HG03558 (cell line): Measurements from ENCODE around the gene MEG3.

Experiments
- ATAC-seq: cut with Tn5 transposase; IDR thresholded peaks from one replicate; pipeline ENCODE4 v1.9.1; 2021; ENCODE audit warnings: moderate number of reproducible peaks; ENCODE audit not compliant: unreplicated experiment; ENCODE audit errors: extremely low read depth

The MEG3 gene

DNA sequence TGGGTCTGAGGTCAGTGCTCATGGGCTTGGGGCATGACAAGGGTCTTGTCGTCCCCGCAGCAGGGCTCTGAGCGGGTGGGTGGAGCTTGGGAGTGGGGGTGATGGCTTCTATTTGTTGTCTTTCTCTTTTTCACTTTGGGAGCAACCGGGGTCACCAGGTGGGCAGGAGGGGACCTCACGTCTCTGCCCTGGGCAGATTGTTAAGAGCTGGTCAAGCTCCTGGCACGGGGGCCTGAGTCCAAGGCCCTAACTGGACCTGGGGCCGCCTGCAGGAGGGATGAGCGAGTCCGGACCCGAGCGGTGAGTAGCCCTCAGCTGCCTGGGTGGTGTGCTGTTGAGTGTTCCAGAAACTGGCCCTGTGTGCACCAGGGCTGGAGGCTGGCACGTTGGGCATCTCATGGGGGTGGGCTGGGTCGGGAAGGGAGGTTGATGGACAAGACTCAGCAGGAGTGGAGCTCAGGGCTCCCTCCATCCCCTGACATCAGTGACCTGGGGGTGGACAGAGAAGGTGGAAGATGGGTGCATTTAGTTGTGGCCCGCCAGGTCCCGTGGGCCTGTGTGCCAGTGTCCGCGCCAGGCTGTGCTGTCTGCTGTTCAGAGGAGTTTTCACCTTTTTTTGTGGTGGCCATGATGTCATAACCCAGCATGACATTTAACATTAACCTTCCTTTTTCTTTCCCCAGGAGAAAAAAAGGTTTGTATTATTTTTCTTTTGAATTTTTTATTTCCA lies 50.1 kb downstream of the MEG3 start:
- ATAC-seq: no peak

DNA sequence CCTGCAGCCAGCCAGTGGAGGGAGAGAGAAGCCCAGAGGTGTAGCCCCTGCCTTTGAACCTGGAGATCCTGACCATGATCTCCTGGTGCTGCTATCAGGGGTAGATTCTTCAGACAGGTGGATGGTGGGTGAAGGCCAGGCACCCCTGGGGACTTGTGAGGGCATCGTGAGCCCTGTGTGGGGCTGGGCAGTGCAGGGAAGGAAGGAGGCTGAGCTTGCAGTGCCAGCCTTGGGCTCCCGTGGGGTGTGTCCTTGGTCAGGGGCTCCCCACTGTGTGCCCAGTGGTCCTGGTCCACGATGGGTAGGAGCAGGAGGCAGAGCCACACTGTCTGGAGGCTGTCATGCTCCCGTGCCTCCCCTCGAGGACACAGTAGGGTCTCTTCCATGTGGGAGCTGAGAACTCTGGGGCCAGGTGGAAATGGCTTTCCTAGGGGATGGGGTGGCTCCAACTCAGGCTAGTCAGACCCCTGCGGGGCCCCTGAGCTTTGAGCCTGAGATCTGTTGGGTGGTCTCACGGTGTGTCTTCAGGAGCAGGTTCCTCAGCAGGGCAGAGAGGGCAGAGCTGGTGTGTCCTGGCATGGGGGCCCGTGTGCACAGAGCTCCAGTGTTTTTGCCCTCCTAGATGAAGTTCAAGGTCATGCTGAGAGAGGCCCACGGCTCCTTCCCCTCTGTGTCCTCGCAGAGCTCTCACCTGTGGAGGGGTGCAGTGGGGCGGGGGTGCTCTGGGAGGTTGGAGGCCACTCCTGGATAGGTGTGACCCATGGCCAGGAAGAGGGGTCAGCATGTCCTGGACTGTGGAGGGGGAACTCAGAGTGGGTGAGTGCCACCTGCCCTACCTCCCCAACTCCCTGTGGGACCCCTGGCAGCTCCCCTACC lies 52.6 kb downstream of the MEG3 start:
- no peak for ATAC-seq

DNA sequence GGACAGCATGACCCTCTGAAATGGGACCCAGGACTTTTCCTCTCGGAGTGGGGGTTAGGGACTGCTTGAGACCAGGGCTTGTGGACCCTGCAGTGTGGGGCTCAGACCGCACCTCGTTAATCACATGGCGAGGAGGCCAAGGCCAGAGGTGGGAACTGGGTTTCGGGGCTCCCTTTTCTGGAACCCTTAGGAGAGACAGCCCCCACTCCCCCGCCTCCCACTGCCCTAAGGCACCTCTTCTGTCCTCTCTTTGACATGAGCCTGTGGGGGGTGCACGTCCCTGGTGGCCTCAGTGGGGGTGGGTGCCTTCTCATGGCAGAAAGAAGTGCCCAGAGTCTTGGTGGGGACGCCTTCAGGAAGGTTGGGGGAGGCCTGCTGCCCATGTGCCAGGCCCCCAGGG lies 53.3 kb downstream of the MEG3 start:
- no peak for ATAC-seq

DNA sequence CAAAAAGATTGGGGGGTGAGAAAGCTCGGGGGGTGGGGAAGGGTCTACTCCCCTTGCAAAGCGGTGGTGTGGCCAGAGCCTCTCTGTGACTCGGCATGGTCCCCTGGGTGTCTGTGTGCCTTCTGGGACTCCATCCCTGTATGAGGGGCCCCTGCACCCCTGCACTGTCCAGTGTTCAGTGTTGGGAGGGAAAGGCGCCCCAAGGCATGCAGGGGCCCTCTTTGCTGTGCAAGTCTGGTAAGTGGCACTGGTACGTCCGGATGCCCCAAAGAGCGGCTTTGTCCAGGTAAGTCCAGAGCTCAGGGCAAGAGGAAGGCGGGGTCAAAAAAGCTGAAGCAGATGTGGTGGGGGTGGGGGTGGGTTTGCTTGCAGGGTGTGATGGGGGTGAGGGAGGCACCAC lies 53.9 kb downstream of the MEG3 start:
- no peak for ATAC-seq

DNA sequence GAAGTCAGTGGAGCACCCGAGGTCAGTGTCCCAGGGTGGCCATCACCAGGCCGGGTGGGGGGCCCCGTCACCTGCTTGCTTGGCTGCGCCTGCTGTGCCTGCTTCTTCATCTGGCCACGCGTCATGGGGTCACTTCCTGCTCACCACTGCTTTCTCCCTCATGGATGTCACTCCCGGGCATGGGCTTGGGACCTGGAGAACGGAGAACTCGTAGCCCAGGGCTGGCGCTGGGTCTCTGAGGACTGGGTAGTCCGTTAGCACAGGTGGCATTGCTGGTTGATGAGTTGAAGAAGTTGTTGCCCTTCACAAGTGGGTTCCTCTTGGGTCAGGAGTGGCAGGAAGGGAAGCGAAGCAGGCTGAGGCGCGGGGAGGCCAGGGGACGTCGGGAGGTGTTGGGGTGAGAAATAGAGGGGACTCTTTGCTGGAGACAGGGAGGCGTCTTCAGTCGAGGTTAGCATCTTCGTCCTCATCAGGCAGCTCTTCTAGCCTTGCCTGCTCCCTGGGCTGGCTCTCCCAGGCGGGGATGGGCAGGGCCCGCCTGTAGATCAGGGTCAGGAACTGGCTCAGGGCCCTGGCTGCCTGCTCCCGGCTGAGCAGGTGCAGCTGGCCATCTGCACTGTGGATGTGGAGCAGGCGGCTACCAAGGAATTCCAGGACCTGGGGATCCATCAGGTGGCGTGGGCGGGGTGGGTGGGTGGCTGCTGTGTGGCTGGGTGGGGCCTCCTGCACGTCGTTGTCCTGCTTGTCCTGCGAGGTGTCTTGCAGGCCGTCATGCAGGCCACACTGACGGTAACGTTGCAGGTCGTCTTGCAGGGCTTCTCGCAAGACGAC lies 54.6 kb downstream of the MEG3 start:
- no peak for ATAC-seq

DNA sequence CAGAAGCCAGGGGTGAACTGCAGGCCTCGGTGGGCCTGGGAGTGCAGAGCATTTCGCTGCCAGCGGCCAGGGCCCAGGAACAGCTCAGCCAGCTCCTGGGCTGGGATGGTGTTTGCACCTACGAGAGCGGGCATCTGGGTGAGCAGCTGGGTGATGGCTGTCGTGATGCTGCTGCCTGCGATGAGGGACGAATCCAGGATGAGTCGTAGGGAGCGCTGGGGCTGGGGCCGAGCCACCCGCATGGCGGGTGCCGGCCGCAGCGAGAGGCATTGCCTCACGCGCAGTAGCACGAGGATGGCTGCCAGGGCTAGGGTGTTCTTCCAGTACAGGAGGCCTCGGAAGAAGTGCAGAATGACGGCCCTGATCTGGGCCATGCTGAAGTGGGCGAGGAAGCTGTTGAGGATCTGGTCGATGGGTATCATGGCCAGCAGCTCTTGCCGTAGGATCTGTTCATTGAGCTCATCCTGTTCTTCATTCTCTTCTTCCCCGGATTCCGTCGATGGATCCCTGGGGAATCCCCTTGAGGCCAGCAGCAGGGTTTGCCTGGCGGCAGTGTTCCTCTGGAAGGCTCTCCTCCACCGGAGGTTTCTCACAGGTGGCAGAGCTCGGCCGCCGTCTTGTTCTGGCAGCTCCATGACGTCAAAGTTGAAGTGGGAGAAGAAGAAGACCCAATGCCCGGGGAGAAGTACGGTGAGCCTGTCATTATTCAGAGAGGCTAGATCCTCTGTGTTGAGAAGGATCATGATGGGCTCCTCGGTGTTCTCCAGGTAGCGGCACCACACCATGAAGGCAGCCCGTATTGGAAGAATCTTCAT lies 55.5 kb downstream of the MEG3 start:
- ATAC-seq: no peak

DNA sequence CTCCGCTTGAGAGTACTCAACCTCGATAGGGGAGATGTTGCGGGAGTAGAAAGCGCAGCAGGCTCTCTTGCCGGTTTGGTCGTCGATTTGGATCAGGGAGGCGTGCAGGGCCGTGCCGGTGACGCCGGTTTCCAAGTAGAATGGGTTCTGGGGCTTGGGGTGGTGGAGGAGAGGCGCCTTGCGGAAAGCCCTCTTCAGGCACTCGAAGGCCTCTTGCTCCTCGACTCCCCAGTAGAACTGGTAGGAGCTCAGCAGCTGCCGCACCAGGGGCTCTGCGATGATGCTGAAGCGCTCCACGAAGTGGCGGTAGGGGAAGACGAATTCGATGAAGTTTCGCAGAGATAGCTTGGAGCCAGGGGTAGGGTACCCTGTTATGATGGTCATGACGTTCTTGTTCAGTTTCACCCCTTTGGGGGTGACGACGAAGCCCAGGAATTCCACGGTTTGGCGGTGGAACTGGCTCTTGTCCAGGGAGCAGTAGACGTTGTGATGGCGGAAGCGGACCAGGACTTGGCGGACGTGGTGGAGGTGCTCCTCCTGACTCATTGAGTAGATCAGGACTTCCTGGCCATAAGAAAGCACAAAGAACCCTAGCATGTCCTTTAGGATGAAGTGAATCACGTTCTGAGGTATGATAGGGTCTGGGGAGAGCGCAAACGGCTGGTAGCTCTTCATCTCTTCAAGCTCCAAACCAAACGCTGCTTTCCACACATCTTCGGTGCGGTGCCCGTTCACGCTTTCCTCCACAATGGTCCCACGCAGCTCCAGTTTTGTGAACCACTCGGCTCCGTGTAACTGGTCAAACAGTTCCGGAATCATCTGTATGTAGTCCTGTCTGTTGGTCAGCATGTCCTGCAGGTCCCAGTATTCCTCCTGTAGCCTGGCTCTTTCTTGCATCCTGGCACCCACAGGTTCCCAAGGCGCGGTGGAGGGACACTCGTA lies 56.4 kb downstream of the MEG3 start:
- ATAC-seq: no peak

DNA sequence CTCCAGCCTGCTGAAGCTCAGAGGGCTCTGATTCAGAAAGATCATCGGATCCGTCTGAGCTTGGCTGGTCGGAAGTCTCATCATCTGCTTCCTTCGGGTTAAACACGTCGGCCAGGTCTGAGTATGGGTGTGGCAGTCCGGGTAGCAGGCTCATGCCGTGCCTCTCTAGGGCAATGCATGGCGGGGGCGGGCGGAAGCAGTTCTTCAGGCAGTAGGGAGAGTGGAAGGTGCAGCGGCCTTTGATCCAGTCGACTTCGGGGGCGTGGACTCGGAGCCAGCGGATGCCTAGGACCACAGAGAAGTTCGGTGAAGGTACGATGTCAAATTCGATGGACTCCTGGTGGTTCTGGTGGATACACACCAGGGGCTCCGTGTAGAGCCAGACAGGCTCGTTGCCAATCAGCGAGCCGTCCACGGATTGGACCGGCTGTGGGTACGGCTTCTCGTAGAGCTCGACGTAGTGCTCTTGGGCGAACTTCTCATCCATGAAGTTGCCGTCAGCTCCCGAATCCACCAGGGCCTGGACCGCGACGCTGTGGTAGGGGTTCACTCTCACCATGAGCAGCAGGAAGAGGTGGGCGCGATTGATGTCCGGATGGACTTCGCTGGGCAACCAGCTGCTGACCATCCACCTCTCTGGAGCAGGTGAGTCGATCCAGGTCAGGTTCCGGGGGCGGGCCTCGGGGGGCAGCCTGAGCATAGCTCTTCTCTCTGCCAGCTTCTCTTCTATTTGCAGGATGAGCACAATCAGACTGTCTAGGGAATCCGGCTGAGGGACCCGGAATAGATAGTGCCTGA lies 57.3 kb downstream of the MEG3 start:
- ATAC-seq: no peak

DNA sequence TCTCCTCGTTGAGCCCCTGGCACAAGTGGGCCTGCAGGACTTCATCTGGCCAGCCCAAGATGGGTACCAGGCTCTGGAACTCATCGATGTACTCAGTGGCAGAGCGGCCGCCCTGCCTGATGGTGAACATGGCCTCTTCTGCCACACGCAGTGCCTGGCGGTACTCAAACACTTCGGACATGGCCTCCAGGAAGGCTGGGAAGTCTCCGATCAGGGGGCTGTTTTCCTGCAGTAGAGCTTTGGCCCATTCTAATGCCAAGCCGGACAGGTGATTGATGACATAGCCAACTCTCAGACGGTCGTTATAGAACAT lies 57.8 kb downstream of the MEG3 start:
- ATAC-seq: no peak

DNA sequence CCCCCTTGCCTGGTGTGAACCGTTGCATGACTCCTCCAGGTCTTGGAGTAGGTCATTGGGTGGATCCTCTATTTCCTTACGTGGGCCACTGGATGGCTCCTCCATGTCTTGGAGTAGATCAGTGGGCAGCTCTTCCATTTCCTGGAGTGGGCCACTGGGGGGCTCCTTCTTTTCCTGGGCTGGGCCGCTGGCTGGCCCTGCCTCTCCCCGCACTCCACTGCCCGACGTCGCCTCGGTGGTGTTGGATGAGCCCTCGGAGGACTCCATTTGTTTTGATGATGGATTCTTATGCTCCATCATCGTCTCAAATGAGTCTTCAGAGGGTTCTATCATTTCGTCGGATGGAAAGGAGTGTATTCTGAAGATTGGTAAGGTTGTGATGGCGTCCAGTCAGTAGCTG lies 58.5 kb downstream of the MEG3 start:
- ATAC-seq: no peak

DNA sequence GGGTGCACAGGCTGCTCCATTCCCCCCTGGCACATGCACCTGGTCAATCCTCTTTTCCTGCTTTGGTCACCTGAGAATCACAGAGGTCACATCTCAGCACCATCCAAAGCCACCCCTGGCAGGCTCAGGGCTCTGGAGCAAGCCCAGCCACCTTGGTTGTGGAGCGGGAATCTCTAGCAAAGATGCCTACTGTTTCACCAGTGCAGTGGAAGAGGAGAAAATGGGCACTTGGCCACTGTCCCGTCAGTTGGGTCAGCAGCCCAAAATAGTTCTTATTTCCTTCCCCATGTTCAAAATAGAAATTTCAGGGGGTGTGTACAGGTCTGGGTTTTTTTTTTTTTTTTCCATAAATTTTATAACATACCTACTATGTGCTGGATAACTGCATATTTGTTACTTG lies 59.3 kb downstream of the MEG3 start:
- no peak for ATAC-seq

DNA sequence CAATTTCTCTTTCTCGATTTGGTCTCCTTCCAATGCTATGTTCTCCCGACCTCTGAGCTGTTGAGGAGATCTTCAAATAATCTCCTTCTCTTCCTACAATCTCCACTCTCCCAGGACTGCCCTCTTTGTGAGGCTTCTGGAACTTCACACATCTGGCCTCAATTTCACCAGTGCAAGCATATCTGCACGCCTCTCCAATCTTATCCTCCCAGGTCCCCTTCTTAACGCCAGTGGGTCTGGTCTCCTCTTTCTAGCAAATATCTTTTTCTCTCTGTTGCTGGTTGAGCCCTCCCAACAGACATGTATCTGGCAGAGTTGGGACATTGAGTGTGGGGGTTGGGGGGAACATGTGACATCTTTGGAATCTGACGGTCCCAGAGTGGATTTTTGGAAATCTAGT lies 59.7 kb downstream of the MEG3 start:
- no peak for ATAC-seq

DNA sequence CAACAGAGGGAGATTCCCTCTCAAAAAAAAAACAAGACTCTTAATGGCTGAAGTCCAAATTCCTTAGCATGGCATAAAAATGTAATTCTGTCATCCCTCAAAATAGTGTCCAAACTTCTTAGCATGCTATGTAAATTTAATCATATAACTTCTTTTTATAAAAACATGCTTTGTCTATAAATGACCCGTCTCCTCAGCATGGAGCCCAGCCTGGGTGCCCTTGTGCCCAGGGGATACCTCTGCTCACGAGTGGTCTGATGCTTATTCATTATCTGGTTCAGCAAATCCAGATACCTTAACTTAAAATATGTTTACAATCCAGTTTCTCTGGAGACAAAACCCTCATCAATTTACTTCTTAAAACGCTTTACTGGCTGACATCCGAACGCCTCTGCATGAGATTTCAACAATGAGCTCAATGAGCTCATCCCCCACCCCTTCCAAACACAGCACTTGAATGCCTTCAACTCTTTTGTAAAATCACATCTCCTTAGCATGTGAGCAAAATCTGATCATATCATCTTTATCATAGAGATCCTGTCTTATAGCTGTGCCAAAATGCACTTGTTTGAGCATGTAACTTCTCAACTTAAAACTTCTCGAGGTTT lies 61.9 kb downstream of the MEG3 start:
- ATAC-seq: no peak

DNA sequence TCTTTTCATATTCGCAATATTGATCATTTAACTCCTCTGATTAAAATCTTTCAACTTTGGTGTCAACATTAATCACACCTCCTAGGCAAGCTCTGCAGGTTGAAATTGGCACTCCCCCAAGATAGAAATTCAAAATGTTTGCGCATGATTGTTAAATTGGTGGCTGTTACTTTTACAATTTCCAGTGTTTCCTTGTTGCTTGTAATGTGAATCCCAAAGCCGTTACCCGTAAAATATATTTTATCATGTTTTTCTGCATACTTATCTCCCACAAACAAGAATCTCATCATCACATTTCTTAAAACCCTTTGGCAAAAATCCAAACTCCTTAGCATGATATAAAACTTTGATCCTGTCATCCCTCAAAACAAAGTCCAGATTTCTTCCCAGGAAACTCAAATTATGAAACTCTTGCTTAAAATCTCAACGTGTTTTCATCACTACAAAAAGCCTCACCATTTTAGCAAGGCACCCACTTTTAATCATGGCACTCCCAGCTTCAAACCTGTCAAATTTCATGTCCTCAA lies 62.9 kb downstream of the MEG3 start:
- no peak for ATAC-seq

DNA sequence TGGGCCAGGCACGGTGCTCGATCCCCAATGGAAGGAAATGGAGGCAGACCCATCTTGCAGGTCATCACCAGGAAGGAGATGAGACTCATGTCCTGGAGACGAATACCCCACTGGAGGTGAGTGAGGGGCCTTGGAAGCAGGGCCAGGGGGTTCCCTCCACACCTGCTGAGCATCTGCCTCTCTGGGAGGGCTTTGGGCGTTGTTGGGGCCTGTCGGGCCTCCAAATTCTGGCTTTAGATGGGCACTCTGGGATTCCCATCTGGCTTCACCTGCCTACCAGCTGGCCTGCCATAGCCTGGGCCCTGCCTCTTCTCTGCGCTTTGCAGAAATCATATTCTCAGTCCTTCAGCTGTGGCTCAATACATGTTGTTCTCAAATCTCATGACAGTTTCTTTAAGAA lies 63.7 kb downstream of the MEG3 start:
- no peak for ATAC-seq

DNA sequence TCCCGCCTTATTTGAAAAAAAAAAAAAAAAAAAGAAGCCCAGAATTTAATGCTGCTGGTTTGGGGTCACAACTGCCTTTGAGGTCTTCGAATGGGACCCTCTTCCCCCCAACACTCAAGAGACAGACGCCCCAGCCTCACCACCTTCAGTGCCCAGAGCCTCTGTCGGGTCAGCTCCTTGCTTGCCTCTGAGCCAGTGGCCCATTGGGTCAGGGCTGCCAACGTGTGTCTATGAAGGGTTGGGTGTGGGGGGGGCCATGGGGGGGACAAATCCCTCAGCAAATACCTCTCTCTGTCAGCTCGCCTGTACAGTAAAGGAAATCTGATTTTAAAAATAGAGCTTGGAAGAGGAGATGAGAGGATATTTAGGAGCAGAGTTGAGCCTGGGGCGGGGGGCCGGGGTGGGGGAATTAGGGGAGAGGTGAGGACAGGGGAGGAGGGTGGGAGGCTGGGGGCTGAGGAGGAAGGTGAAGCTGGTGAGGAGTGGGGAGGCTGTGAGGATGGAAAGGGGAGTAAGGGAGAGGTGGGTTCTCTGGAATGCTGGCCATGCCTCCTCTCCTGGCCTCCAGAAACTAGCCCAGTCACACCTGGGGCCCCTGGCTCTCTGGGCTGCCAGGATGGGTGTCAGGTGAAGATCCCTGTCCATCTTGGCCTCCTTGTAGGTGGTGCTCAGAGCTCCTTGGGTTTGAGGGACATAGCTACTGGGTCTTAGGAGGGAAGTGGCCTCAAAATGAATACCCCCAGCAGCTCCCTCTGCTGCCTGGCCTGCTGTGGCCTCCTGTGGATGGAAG lies 64.3 kb downstream of the MEG3 start:
- no peak for ATAC-seq

DNA sequence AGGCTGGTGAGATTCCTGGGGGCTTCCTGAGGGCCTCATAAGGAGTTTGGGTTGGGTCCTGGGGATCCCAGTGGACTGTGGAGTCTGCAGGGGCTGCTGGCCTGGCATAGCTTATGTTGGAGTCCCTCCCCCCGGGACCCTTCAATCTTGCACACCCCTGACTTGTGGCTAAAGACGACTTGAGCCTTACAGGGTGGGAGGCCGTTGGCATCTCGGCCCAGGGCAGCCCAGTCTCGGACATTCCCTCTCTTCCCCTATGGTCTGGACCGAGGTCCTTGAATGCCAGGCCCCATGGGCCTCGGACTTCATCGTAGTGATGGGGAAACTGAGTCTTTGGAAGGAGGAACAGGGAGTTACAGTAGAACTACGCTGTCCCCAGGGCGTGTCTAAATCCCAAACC lies 65.1 kb downstream of the MEG3 start:
- ATAC-seq: no peak
